GM12878 (cell line): ENCODE measurements around the gene HCAR1. TPM values are rescaled to one million over a fixed set of nuclear protein-coding genes. Genes with fewer than 3 reads are reported as not detected.

Experiments used
- ATAC-seq: fragments of 200-7000 bp; cut with Tn5 transposase; 3 replicates; pipeline ENCODE4 v1.9.1; 2020; ENCODE audit warnings: mild to moderate bottlenecking, moderate library complexity
- BruUV-seq: library from RNA; stranded (reverse); fragments of 400-500 nt; replicated peaks from 2 replicates; lab custom pipeline; 2021; lab: Mats Ljungman, UMichigan
- CTCF ChIA-PET: fragments of 300-600 bp; sonication (Branson Sonifier 250); formaldehyde crosslinking; extraction: SDS; loops from one replicate; lab custom pipeline; 2021; ENCODE audit warnings: inconsistent platforms; lab: Yijun Ruan, JAX
- POLR2A ChIA-PET: fragments of 350-600 bp; formaldehyde crosslinking; extraction: SDS; loops from one replicate; lab custom pipeline; 2021; ENCODE audit warnings: inconsistent platforms; lab: Charles Lee
- RAD21 ChIA-PET: fragments of 300-600 bp; sonication (Branson Sonifier 250); formaldehyde crosslinking; loops from one replicate; lab custom pipeline; 2023; ENCODE audit warnings: antibody characterized with exemption; ENCODE audit not compliant: unreplicated experiment; lab: Charles Lee
- SMC1A ChIA-PET: fragments of 300-600 bp; sonication (Branson Sonifier 250); formaldehyde crosslinking; loops from one replicate; lab custom pipeline; 2023; ENCODE audit not compliant: unreplicated experiment, uncharacterized antibody; lab: Charles Lee
- DNase-seq: peaks from one replicate; pipeline ENCODE4 v3.0.0-alpha.2; 2011; ENCODE audit warnings: low read depth, low spot score
- FAIRE-seq: peaks from 3 replicates; lab custom pipeline; 2011; peaks lifted over from hg19 to GRCh38; lab: Jason Lieb, UNC
- H2AFZ ChIP-seq: 2 replicates; pipeline ENCODE4 v1.6.0; 2011; ENCODE audit warnings: low read depth, low read length, control low read depth; ENCODE audit not compliant: control insufficient read depth
- H3K27ac ChIP-seq: 2 replicates; pipeline ENCODE4 v1.5.1; 2011; ENCODE audit warnings: control low read depth; ENCODE audit not compliant: control insufficient read depth, insufficient read depth
- H3K27me3 ChIP-seq, 2 experiments: replicated peaks in 1 of 2; 2 replicates each; pipeline versions ENCODE4 v1.6.0 to v1.6.1; 2011; ENCODE audit warnings: low read length in 1 of 2; ENCODE audit not compliant: control insufficient read depth in 2 of 2, insufficient read depth in 2 of 2
- H3K36me3 ChIP-seq, 2 experiments: 2 replicates each; pipeline ENCODE4 v1.5.1; 2011; ENCODE audit warnings: low read length in 1 of 2; ENCODE audit not compliant: control insufficient read depth in 2 of 2, insufficient read depth in 2 of 2
- H3K4me1 ChIP-seq: 2 replicates; pipeline ENCODE4 v1.6.1; 2011; ENCODE audit warnings: mild to moderate bottlenecking, low read length, moderate library complexity, mixed read lengths; ENCODE audit not compliant: control insufficient read depth, insufficient read depth
- H3K4me2 ChIP-seq: 2 replicates; pipeline ENCODE4 v1.6.0; 2011; ENCODE audit warnings: control low read depth; ENCODE audit not compliant: control insufficient read depth, insufficient read depth
- H3K4me3 ChIP-seq: fragments of 200-600 bp; sonication (generic); 2 replicates; pipeline ENCODE4 v1.5.1; 2016
- H3K79me2 ChIP-seq: 2 replicates; pipeline ENCODE4 v1.6.0; 2011; ENCODE audit warnings: low read length; ENCODE audit not compliant: control insufficient read depth, insufficient read depth
- H3K9ac ChIP-seq: 2 replicates; pipeline ENCODE4 v1.8.0; 2011; ENCODE audit warnings: low read length, control low read depth, mixed read lengths; ENCODE audit not compliant: control insufficient read depth, insufficient read depth
- H3K9me3 ChIP-seq: replicated peaks from 3 replicates; pipeline ENCODE4 v1.5.1; 2011; ENCODE audit warnings: mild to moderate bottlenecking, low read length; ENCODE audit not compliant: control insufficient read depth, insufficient read depth
- H4K20me1 ChIP-seq: 2 replicates; pipeline ENCODE4 v1.6.0; 2011; ENCODE audit not compliant: control insufficient read depth, insufficient read depth
- BMI1 ChIP-seq: fragments of 450-650 bp; IDR thresholded peaks from 2 replicates; pipeline ENCODE4 v1.6.1; 2016; ENCODE audit warnings: mild to moderate bottlenecking, moderate library complexity, borderline replicate concordance
- KAT2A ChIP-seq: conservative IDR thresholded peaks from 2 replicates; pipeline ENCODE4 v1.6.1; 2011; ENCODE audit warnings: low read depth, low read length; ENCODE audit not compliant: control insufficient read depth
- MAX ChIP-seq: IDR thresholded peaks from 2 replicates; pipeline ENCODE4 v1.6.1; 2012; ENCODE audit warnings: low read depth, low read length, improper control_type of control experiment
- NKRF ChIP-seq: fragments of 450-650 bp; conservative IDR thresholded peaks from 2 replicates; pipeline ENCODE4 v1.6.1; 2017; ENCODE audit warnings: mild to moderate bottlenecking, moderate library complexity
- RCOR1 ChIP-seq: conservative IDR thresholded peaks from 2 replicates; pipeline ENCODE4 v1.6.1; 2012; ENCODE audit warnings: low read depth, low read length, improper control_type of control experiment
- RFX5 ChIP-seq: IDR thresholded peaks from 2 replicates; pipeline ENCODE4 v1.6.1; 2011; ENCODE audit warnings: low read depth, low read length, improper control_type of control experiment
- WGBS: methylation state at CpG from one replicate; pipeline ENCODE4 v1.1.6; 2016; ENCODE audit warnings: low lambda C conversion rate; ENCODE audit not compliant: insufficient replicate concordance, insufficient coverage; ENCODE audit errors: missing lambda C conversion rate; 5-methylcytosine and 5-hydroxymethylcytosine counted together
- in situ Hi-C: fragments of 300-500 bp; cut with MboI; formaldehyde crosslinking; loops from 9 replicates; pipeline ENCODE4 v1.14.3; 2018; ENCODE audit warnings: mixed read lengths
- intact Hi-C: fragments of 100-400 bp; cut with micrococcal nuclease; formaldehyde crosslinking; loops from one replicate; pipeline ENCODE4 v1.14.2; 2022; ENCODE audit not compliant: unreplicated experiment
- polyA plus RNA-seq, 11 experiments: library from polyadenylated mRNA; depleted of rRNA in 4 of 11; unstranded in 6 of 11; stranded (reverse) in 5 of 11; fragments of >200 nt; fragmentation: Nextera tagmentation in 4 of 11; fragmentation: Illumina TruSeq in 1 of 11; extraction: Ambion mirVana in 4 of 11; extraction: Trizol in 1 of 11; gene quantifications; 1 replicate in 1 of 11; 2 replicates in 10 of 11; pipeline versions ENCODE4 v1.2.1 to v1.2.3, GENCODE V29; 2011 to 2016; ENCODE audit warnings: inconsistent platforms in 2 of 11, missing spikeins in 2 of 11, low read depth in 1 of 11
- total RNA-seq, 4 experiments: library from RNA; depleted of rRNA in 3 of 4; stranded (reverse); fragments of >200 nt in 3 of 4; fragmentation: Illumina TruSeq in 1 of 4; extraction: Trizol in 1 of 4; gene quantifications; 2 replicates each; pipeline versions ENCODE4 v1.2.1 to v1.2.3, GENCODE V29; 2013 to 2021

The HCAR1 gene
- total and polyA plus RNA-seq, 10 of the 15 experiments (the other 5 are each of a cell fraction or from before 2014, with no cell fraction given) = 0.01 to 0.05 (median 0.04) TPM; not detected in 7

GRCh38 chr12:122740351-122740750, 9.7 kb upstream of the HCAR1 start:
- ChIA-PET CTCF (no interaction called here), RAD21 (no interaction called here), POLR2A (no interaction called here), SMC1A (no interaction called here)
- H2AFZ ChIP-seq = no peak overlapping the region
- peaks cover 2% of the 10 kb centered on the region; the same call in 1 of the 3 replicates for H3K9me3 ChIP-seq
- H3K4me2 ChIP-seq = no peak overlapping the region
- H4K20me1 ChIP-seq = no peaks in the 10 kb centered on the region
- 69% methylated on average over 7 of the region's 7 CpGs for WGBS
- no peaks in the 10 kb centered on the region for H3K36me3 ChIP-seq
- no peaks in the 10 kb centered on the region for H3K4me1 ChIP-seq
- no peaks in the 10 kb centered on the region for H3K27me3 ChIP-seq
- BruUV-seq = no TSS peak
- H3K9ac ChIP-seq = no peak overlapping the region
- intact Hi-C loops (no loop called here), in situ Hi-C loops (no loop called here)
- no peak overlapping the region for H3K4me3 ChIP-seq
- peak; percentile 31 for FAIRE-seq
- no peak for DNase-seq
- no peak for ATAC-seq
- H3K79me2 ChIP-seq = no peaks in the 10 kb centered on the region
- no peak for TF ChIP-seq BMI1
- TF ChIP-seq RCOR1 = no peak
- no peak for TF ChIP-seq RFX5
- TF ChIP-seq NKRF = no peak
- no peak for TF ChIP-seq KAT2A
- TF ChIP-seq MAX = no peak
- TF ChIP-seq, all 136 proteins: peak for 0
- H3K27ac ChIP-seq = no peak overlapping the region
